ENCODE measurements around the gene NMNAT1. TPM values are rescaled to one million over a fixed set of nuclear protein-coding genes. Genes with fewer than 3 reads are reported as not detected.
A peak's percentile ranks its signal among the peaks of the same experiment; 100 is the strongest.

The NMNAT1 gene
- total RNA-seq, 1 experiment from 2014 or later, result 2.8 TPM

DNA sequence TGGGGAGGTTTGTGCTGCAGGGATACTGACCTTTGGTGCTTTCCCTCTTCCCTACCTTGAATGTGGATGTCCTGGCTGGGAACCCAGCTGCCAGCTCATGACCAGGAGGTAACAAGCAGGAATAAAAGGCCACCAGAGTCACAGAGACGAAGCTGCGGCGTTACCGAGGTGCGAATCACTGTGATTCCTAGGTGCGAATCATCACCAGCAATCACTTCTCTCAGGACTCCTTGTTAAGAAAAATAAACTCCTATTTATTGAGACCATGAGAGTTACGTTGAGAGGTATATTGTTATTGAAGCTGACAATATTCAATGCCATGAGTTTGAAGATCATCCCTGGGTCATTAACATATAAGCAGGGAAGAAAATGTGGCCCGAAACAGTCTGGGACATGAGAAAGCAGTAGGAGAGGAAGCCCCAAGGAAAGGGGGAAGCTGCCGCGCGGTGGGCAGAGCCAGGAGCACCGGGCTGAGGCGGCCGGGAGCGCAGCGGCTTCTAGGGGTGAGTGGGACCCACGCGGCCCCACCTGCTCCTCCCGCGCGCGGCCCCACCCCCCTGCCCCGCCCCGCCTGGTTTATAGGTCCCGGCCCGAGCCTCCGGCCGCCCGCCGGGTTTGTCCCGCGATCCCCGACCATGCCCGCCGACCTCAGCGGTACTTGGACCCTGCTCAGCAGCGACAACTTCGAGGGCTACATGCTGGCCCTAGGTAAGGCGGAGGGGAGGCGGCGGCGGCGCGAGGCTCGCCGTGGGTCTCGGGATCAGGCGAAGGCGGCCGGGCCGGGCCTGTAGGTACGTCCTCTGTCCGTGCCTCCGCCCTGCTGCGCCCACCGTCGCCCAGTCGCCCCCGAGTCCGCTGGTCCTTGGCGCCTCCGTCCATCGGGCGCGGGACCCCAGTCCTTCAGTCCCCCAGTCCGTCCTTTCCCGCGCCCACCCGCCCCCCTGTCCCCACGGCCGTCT lies 53.6 kb downstream of the NMNAT1 start, which contains the start of gene RBP7:
TSS of gene RBP7 (plus strand) at position 605 of the 959 bp plus-strand sequence. CDS start at position 636, 31 bp downstream.
- peaks cover 60% of the 10 kb centered on the region for H3K27me3 Mint-ChIP-seq (ENCODE audit: low read depth)
- Histone ChIP-seq H3K4me1 (ENCODE audit: insufficient read depth, low read length) (no peaks in the 10 kb centered on the region; the same call in 1 of the 2 replicates), H4K91ac (ENCODE audit: insufficient read length, low read depth, low read length) (no peak within 1 kb of the TSS), H3K56ac (ENCODE audit: insufficient read length, low read depth, low read length) (no peak within 1 kb of the TSS), H2BK120ac (ENCODE audit: low read depth, low read length, poor library complexity, severe bottlenecking) (peak within 1 kb of the TSS; percentile 25), H3K79me1 (ENCODE audit: insufficient read depth, low read depth, low read length, poor library complexity, severe bottlenecking) (no peaks in the 10 kb centered on the region), H3K9ac (ENCODE audit: extremely low read depth, insufficient read length, low read length) (no peak within 1 kb of the TSS), H2BK5ac (ENCODE audit: insufficient read length, low read length) (no peak within 1 kb of the TSS), H3T11ph (ENCODE audit: low read length) (no peak within 1 kb of the TSS), H2BK20ac (ENCODE audit: low read depth, low read length, poor library complexity, severe bottlenecking) (no peak within 1 kb of the TSS), H2BK15ac (ENCODE audit: low read depth, low read length) (no peak within 1 kb of the TSS), H2AK5ac (ENCODE audit: insufficient read length, low read length) (no peak within 1 kb of the TSS), H4K20me1 (ENCODE audit: control insufficient read depth, insufficient read depth, insufficient read length) (no peaks in the 10 kb centered on the region), H3K27me3 (ENCODE audit: insufficient read depth, low read length) (peaks cover 17% of the 10 kb centered on the region; the same call in 1 of the 2 replicates), H3K79me2 (ENCODE audit: insufficient read depth, low read length) (no peaks in the 10 kb centered on the region), H3K14ac (ENCODE audit: insufficient read depth, low read length) (no peak within 1 kb of the TSS), H3K4me2 (ENCODE audit: insufficient read depth, insufficient read length, low read length) (peak within 1 kb of the TSS; percentile 32), H4K8ac (replicated peaks; ENCODE audit: insufficient read length, low read depth, low read length) (no peak within 1 kb of the TSS), H2BK12ac (ENCODE audit: insufficient read length, low read depth, low read length) (no peak within 1 kb of the TSS), H3K23ac (ENCODE audit: insufficient read length, low read depth, low read length) (no peak within 1 kb of the TSS), H3K23me2 (ENCODE audit: insufficient read length, low read depth, low read length, poor library complexity, severe bottlenecking) (no peaks in the 10 kb centered on the region), H4K5ac (ENCODE audit: insufficient read length, low read depth, low read length) (no peak within 1 kb of the TSS), H2AFZ (ENCODE audit: low read length) (no peak within 1 kb of the TSS), H3K18ac (ENCODE audit: insufficient read length, low read depth, low read length) (peak within 1 kb of the TSS; percentile 50), H3K9me3 (ENCODE audit: control insufficient read depth, low read depth, low read length) (no peaks in the 10 kb centered on the region), H3K4ac (ENCODE audit: low read depth, low read length) (no peak within 1 kb of the TSS), H3K27ac (ENCODE audit: insufficient read length, low read depth, low read length) (no peak within 1 kb of the TSS)
- DNase-seq, result peak; percentile 59
- H3K4me3 Mint-ChIP-seq, result peak within 1 kb of the TSS; percentile 68 to 89
- H3K4me1 Mint-ChIP-seq, result peaks cover 4 to 5% of the 10 kb centered on the region in 2 experiments
- H3K9me3 Mint-ChIP-seq, result peaks cover 0 to 2% of the 10 kb centered on the region in 2 experiments; a peak in 2 of 5 replicates
- no CpG with 5 or more reads among the region's 71 CpGs for WGBS (ENCODE audit: extremely low coverage, insufficient read length, low lambda C conversion rate)
- no peaks in the 10 kb centered on the region; a peak in 1 of 7 replicates for H3K36me3 Mint-ChIP-seq (ENCODE audit: insufficient read depth in 1 of 3, low read depth in 3 of 3)
- TF ChIP-seq, protein P1, sequence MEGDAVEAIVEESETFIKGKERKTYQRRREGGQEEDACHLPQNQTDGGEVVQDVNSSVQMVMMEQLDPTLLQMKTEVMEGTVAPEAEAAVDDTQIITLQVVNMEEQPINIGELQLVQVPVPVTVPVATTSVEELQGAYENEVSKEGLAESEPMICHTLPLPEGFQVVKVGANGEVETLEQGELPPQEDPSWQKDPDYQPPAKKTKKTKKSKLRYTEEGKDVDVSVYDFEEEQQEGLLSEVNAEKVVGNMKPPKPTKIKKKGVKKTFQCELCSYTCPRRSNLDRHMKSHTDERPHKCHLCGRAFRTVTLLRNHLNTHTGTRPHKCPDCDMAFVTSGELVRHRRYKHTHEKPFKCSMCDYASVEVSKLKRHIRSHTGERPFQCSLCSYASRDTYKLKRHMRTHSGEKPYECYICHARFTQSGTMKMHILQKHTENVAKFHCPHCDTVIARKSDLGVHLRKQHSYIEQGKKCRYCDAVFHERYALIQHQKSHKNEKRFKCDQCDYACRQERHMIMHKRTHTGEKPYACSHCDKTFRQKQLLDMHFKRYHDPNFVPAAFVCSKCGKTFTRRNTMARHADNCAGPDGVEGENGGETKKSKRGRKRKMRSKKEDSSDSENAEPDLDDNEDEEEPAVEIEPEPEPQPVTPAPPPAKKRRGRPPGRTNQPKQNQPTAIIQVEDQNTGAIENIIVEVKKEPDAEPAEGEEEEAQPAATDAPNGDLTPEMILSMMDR (conservative IDR thresholded peaks at IDR 0.05), result no peak
- no peak within 1 kb of the TSS; a peak in 1 of 7 replicates for H3K27ac Mint-ChIP-seq
